Fibroblast of mammary gland (primary cell): ENCODE data around the gene RNF220.

Experiments
- DNase-seq: peaks from one replicate; pipeline ENCODE4 v3.0.0-alpha.2; 2010; ENCODE audit warnings: low read depth
- H3K4me3 ChIP-seq: 2 replicates; pipeline ENCODE4 v1.5.1; 2011; ENCODE audit warnings: low read depth, mild to moderate bottlenecking, low read length, moderate library complexity; ENCODE audit not compliant: control insufficient read depth
- CTCF ChIP-seq: conservative IDR thresholded peaks from 2 replicates; pipeline ENCODE4 v1.5.1; 2011; ENCODE audit warnings: low read depth, low read length, inconsistent platforms; ENCODE audit not compliant: control insufficient read depth, insufficient read depth

RNF220 gene

DNA sequence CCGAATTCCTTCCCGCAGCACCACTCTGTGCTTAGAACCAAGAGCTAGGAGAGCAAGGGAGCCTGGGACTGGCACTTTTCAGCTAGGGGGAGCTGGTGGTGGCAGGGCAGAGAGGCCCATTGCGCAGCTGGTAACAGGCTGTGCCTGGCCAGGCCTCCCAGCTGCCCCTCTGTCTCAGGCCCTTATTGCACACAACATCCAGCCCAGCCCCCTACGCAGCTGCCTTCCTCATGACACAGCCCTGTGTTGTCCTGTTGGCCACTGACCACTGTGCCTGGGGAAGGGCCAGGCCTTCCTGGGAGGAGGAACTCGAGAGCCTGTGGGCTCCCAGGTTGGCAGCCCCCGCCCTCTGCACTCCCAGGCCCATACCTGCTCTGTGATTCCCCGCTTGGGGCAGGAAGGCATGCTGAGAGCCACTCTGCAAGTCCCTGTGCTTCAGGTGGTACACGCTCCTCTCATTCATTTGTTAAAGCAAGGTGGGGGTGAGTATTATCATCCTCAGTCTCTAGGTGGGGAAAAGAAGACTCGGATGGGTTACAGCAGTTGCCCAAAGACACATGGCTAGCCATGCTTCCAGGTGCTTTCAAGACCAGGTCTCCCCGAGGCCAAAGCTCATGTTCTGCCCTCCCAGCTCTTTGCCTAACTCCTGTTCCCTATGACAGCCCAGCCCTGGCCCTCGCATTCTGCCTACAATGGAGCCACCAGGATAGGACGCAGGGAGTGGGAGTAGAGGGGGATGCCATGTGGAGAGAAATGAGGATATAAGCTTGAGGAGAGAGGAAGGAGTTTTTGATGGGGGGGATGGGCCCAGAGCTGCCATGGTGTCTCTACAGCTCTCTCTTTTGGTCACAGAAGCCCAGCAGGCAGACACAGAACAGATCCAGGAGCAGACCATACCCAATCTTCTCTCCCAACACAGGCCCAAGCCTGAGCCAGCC, 187.4 kb downstream of the RNF220 start:
- H3K4me3 ChIP-seq, result no peak overlapping the region
- DNase-seq, result no peak
- no peak for TF ChIP-seq CTCF

- no peak for DNase-seq
- TF ChIP-seq CTCF, result no peak
- H3K4me3 ChIP-seq, result no peak overlapping the region
These were observed 189.3 kb downstream of the RNF220 start for GRCh38 chr1:44594353-44594752.

- DNase-seq, result peak; percentile 43
- no peak overlapping the region for H3K4me3 ChIP-seq
- peak; percentile 86 for TF ChIP-seq CTCF
These were observed 190.0 kb downstream of the RNF220 start for GRCh38 chr1:44594871-44595735.

- DNase-seq, result no peak
- TF ChIP-seq CTCF, result no peak
- no peak overlapping the region for H3K4me3 ChIP-seq
These were observed 191.5 kb downstream of the RNF220 start for GRCh38 chr1:44596511-44596910.

- TF ChIP-seq CTCF, result no peak
These were observed 193.1 kb downstream of the RNF220 start for GRCh38 chr1:44598167-44598566.

GRCh38 chr1:44602634-44603628, 197.9 kb downstream of the RNF220 start:
- TF ChIP-seq CTCF, result no peak
- no peak for DNase-seq
- no peak overlapping the region for H3K4me3 ChIP-seq

More at GRCh38 chr1:44598167-44598566, 193.1 kb downstream of the RNF220 start:
- no peak overlapping the region for H3K4me3 ChIP-seq
- DNase-seq, result no peak
